ENCODE data around the gene NYNRIN. TPM values are rescaled to one million over a fixed set of nuclear protein-coding genes. Genes with fewer than 3 reads are reported as not detected.

Gene NYNRIN
- total RNA-seq, 1 donor: 14.1 TPM

DNA sequence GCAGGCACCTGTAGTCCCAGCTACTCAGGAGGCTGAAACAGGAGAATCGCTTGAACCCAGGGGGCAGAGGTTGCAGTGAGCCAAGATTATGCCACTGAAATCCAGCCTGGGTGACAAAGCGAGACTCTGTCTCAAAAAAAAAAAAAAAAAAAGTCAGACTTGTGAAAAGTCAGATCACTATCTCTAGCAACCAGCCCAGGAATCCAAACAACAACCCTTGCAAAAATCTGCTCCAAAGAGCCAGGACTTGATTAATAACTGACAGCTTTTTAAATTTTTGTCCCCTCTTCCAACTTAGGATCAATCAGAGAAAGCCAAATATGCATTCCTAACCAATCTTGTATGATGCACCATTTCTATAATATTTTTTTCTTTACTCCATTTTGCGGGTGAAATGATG is 38.5 kb upstream of the NYNRIN start:
- DNase-seq (ENCODE audit: low read depth): no peak
- TF ChIP-seq, protein P1, sequence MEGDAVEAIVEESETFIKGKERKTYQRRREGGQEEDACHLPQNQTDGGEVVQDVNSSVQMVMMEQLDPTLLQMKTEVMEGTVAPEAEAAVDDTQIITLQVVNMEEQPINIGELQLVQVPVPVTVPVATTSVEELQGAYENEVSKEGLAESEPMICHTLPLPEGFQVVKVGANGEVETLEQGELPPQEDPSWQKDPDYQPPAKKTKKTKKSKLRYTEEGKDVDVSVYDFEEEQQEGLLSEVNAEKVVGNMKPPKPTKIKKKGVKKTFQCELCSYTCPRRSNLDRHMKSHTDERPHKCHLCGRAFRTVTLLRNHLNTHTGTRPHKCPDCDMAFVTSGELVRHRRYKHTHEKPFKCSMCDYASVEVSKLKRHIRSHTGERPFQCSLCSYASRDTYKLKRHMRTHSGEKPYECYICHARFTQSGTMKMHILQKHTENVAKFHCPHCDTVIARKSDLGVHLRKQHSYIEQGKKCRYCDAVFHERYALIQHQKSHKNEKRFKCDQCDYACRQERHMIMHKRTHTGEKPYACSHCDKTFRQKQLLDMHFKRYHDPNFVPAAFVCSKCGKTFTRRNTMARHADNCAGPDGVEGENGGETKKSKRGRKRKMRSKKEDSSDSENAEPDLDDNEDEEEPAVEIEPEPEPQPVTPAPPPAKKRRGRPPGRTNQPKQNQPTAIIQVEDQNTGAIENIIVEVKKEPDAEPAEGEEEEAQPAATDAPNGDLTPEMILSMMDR (IDR thresholded peaks at IDR 0.05; ENCODE audit: insufficient read depth, low read length): no peak
- H3K4me3 ChIP-seq (ENCODE audit: low read depth, low read length): no peak overlapping the region

GRCh38 chr14:24361326-24361725 is 37.5 kb upstream of the NYNRIN start:
- no peak for DNase-seq (ENCODE audit: low read depth)
- TF ChIP-seq, protein P1 (IDR thresholded peaks at IDR 0.05; ENCODE audit: insufficient read depth, low read length): no peak
- H3K4me3 ChIP-seq (ENCODE audit: low read depth, low read length): no peak overlapping the region

DNA sequence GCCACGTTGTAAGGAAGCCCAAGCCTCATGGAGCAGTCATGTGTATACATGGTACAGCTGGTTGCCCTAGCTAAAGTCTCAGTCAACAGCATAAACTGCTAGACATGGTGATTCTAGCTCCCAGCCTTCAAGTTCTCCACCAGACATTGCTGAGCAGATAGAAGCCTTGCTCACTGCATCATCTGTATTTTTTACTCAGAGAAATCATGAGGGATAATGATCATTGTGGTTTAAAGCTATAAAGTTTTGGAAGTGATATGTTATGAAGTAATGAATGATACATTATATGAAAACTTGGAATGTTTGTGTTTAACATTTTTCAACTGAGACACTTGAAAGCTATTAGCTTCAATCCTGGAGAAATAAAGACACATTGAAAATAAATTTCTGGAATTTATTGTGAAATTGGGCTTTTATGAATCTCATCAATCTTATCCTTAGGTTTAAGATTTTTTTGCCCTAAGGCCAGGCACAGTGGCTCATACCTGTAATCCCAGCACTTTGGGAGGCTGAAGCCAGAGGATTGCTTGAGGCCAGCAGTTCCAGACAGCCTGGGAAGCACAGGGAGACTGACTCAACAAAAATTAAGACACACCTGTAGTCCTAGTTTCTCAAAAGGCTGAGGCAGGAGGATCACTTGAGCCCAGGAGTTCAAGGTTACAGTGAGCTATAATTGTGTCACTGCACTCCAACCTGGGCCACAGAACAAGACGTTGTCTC is 36.4 kb upstream of the NYNRIN start:
- no peak overlapping the region for H3K4me3 ChIP-seq (ENCODE audit: low read depth, low read length)
- DNase-seq (ENCODE audit: low read depth): no peak
- TF ChIP-seq, protein P1 (IDR thresholded peaks at IDR 0.05; ENCODE audit: insufficient read depth, low read length): no peak

GRCh38 chr14:24363401-24363800 is 35.4 kb upstream of the NYNRIN start:
- H3K4me3 ChIP-seq (ENCODE audit: low read depth, low read length): no peak overlapping the region
- DNase-seq (ENCODE audit: low read depth): no peak
- TF ChIP-seq, protein P1 (IDR thresholded peaks at IDR 0.05; ENCODE audit: insufficient read depth, low read length): no peak

DNA sequence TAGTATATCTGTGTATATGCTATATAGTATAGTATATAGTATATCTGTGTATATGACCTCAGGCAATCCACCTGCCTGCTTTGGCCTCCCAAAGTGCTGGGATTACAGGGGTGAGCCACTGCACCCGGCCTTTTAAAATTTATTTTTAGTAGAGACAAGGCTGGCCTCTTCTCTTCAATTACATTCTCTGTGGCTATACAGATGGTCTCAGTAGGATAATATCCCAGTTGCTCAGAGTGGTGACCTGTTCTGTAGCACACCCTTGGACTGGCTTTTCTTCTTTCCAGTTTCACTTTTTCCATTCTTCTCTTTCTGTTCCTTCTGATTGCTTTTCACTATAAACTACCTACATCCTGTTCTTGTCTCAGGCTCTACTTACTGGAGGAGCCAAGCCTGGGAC is 34.0 kb upstream of the NYNRIN start:
- H3K4me3 ChIP-seq (ENCODE audit: low read depth, low read length): no peak overlapping the region
- DNase-seq (ENCODE audit: low read depth): no peak
- TF ChIP-seq, protein P1 (IDR thresholded peaks at IDR 0.05; ENCODE audit: insufficient read depth, low read length): no peak

- H3K4me3 ChIP-seq (ENCODE audit: low read depth, low read length): peak overlapping the region; percentile 63
- DNase-seq (ENCODE audit: low read depth): peak; percentile 96
- TF ChIP-seq, protein P1 (IDR thresholded peaks at IDR 0.05; ENCODE audit: insufficient read depth, low read length): peak; percentile 89
Measured at GRCh38 chr14:24365600-24366412, 33.0 kb upstream of the NYNRIN start.

Measured in fibroblast of the aortic adventitia (primary cell).